ENCODE data around the gene MACIR. TPM values are rescaled to one million over a fixed set of nuclear protein-coding genes. Genes with fewer than 3 reads are reported as not detected.
"Not testable (repeated sequence)": the region's sequence is repeated elsewhere in the genome, so short reads cannot be mapped to it uniquely, and the experiment has no call there.

MACIR gene
- total RNA-seq, 1 donor from 2014 or later, result 5.5 TPM

DNA sequence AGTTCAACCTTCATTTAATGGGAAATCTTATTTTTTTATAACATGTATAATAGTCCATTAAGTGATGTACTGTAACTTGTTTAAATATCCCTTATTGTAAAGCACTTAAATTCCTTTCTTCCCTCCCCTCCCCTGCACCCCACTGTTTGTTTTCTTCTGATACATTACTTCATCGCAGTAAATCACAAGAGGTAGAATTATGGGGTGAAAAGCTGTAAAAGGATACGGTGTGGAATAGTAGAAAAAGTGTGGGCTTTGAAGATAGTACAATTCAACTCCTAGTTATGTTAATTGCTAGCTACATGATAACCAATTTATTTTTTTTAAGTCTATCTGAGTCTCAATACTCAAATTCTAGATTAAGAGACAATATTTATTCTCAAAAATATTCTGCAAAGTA, 41.9 kb upstream of the MACIR start:
- no peak overlapping the region for H3K4me3 ChIP-seq
- H3K36me3 ChIP-seq, result no peaks in the 10 kb centered on the region
- no peaks in the 10 kb centered on the region for H3K27me3 ChIP-seq (ENCODE audit: low read depth)
- intact Hi-C loops (cut with micrococcal nuclease), result no loop called here
- TF ChIP-seq CTCF (IDR thresholded peaks at IDR 0.05; ENCODE audit: borderline replicate concordance), result no peak
- peaks cover 16% of the 10 kb centered on the region for H3K4me1 ChIP-seq
- no peak for DNase-seq
- H3K9me3 ChIP-seq (replicated peaks), result no peaks in the 10 kb centered on the region
- H3K27ac ChIP-seq (replicated peaks), result no peak overlapping the region

DNA sequence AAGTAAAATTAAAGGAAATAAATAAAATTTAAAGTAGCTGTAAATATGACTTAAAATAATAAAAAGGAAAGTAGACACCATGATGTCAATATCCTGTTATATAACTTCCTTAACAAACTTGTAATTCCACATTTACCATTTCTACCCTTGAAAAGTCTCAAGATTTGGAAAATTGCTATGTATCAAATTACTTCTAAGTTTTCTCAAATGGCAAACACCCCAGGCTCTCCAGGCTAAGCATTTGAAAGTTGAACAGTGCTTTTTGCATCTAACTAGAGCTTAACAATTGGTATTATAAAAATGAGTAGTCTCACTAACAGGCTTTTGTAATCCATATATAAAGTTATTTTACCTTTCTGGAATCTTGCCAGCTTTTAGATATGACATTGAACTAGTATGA, 41.5 kb upstream of the MACIR start:
- Histone ChIP-seq H3K27me3 (ENCODE audit: low read depth) (no peaks in the 10 kb centered on the region), H3K4me3 (no peak overlapping the region), H3K9me3 (replicated peaks) (no peaks in the 10 kb centered on the region), H3K27ac (replicated peaks) (no peak overlapping the region), H3K4me1 (peaks cover 13% of the 10 kb centered on the region), H3K36me3 (no peaks in the 10 kb centered on the region)
- no peak for DNase-seq
- intact Hi-C loops (cut with micrococcal nuclease), result no loop called here
- no peak for TF ChIP-seq CTCF (IDR thresholded peaks at IDR 0.05; ENCODE audit: borderline replicate concordance)

DNA sequence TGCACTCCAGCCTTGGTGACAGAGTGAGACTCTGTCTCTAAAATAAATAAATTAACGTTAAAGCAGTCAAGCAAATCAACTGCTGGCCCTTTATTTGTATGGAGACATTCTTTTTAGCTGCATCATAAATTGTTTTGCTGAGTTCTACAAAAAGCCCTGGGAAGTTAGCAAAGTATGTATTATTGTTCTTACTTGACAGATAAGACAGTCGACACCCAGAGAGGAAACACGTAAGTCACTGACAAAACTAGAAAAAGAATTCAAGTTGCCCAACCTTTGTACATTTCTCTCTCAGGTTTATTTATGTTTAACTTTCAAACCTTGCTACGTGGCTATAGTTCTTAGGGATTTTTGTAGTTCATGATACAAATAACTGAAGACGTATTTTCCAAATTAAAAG, 40.4 kb upstream of the MACIR start:
- intact Hi-C loops (cut with micrococcal nuclease), result no loop called here
- no peaks in the 10 kb centered on the region for H3K27me3 ChIP-seq (ENCODE audit: low read depth)
- no peak overlapping the region for H3K4me3 ChIP-seq
- peaks cover 10% of the 10 kb centered on the region for H3K4me1 ChIP-seq
- H3K27ac ChIP-seq (replicated peaks), result no peak overlapping the region
- no peak for TF ChIP-seq CTCF (IDR thresholded peaks at IDR 0.05; ENCODE audit: borderline replicate concordance)
- DNase-seq, result no peak
- H3K36me3 ChIP-seq, result no peaks in the 10 kb centered on the region
- H3K9me3 ChIP-seq (replicated peaks), result no peaks in the 10 kb centered on the region

DNA sequence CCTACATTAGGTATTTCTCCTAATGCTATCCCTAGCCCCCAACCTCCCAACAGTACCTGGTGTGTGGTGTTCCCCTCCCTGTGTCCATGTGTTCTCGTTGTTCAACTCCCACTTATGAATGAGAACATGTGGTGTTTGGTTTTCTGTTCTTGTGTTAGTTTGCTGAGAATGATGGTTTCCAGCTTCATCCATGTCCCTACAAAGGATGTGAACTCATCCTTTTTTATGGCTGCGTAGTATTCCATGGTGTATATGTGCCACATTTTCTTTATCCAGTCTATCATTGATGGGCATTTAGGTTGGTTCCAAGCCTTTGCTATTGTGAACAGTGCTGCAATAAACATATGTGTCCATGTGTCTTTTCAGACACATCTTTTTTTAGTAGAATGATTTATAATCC, 39.5 kb upstream of the MACIR start:
- H3K27me3 ChIP-seq (ENCODE audit: low read depth); H3K4me3 ChIP-seq; H3K9me3 ChIP-seq (replicated peaks); H3K36me3 ChIP-seq; DNase-seq; intact Hi-C loops (cut with micrococcal nuclease); H3K27ac ChIP-seq (replicated peaks): not testable (repeated sequence)
- peaks cover 10% of the 10 kb centered on the region for H3K4me1 ChIP-seq

GRCh38 chr5:103223031-103223955, 35.3 kb upstream of the MACIR start:
- no peak overlapping the region for H3K27ac ChIP-seq (replicated peaks)
- H3K4me1 ChIP-seq, result no peaks in the 10 kb centered on the region
- H3K27me3 ChIP-seq (ENCODE audit: low read depth), result no peaks in the 10 kb centered on the region
- H3K9me3 ChIP-seq (replicated peaks), result no peaks in the 10 kb centered on the region
- intact Hi-C loops (cut with micrococcal nuclease), result no loop called here
- H3K36me3 ChIP-seq, result no peaks in the 10 kb centered on the region
- no peak for TF ChIP-seq CTCF (IDR thresholded peaks at IDR 0.05; ENCODE audit: borderline replicate concordance)
- H3K4me3 ChIP-seq, result no peak overlapping the region
- no peak for DNase-seq
